GM18861 (cell line): ENCODE measurements around the gene LUC7L3.

Experiments used
- ATAC-seq: cut with Tn5 transposase; IDR thresholded peaks from one replicate; pipeline ENCODE4 v1.9.1; 2021; ENCODE audit not compliant: unreplicated experiment

Gene LUC7L3

DNA sequence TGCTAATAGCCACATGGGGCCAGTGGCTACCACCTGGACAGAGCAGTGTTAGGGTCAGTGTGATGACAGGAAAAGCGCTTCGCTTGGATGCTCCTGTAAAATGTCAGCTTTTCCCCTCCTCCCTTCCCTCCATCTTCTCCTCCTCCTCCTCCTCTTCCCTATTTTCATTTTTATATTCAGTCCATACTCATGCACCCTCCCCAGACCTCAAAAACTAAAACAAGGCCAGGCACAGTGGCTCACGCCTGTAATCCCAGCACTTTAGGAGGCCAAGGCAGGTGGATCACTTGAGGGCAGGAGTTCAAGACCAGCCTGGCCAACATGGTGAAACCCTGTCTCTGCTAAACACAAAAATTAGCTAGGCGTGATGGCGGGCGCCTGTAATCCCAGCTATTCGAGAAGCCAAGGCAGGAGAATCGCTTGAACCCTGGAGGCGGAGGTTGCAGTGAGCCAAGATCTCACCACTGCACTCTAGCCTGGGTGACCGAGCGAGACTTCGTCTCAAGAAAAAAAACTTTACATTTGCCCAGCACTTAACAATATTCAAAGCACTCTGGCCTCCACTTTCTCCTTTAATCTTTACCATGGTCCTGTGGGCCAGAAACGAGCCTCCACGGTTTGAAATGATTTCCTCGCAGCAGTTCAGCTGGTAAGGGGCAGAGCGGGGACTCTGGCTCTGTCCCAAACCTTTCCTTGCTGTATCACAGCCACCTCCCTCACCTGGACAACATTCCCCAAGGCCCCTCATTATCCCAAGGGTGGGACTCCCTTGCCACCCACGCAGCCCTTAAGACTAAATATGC lies 33.5 kb upstream of the LUC7L3 start:
- no peak for ATAC-seq

DNA sequence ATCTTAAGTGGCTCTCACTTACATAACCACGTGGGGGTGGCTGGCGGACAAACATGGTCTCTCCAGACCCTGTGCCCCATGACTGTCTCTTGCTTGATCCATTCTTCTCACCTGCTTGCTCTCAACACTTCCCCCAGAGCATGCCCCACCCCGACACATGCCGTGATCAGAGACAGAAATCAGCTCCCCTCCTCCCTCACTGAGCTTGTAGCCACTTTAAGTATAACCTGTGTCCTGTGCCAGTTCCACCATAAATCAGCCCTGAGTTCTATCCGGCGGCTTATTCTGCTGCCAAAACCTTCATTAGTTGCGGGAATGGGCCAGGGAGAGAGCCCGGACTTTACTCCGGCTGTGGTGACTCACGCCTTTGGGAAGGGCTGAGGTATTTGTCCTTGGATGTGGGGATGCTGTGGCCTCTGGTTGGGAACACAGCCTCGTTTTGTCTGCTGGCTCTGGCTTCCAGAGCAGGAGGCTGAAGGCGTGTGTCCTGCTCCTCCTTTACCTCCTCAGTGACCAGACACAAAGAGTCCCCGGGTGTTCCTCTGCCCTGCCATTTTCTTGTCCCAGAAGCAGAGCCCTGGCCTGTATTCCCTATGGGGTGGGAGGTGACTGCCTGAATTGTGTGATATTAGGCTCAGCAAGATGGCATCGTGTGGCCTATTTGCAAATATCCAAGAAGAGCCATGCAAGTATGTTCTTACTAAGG lies 32.8 kb upstream of the LUC7L3 start:
- ATAC-seq: no peak

DNA sequence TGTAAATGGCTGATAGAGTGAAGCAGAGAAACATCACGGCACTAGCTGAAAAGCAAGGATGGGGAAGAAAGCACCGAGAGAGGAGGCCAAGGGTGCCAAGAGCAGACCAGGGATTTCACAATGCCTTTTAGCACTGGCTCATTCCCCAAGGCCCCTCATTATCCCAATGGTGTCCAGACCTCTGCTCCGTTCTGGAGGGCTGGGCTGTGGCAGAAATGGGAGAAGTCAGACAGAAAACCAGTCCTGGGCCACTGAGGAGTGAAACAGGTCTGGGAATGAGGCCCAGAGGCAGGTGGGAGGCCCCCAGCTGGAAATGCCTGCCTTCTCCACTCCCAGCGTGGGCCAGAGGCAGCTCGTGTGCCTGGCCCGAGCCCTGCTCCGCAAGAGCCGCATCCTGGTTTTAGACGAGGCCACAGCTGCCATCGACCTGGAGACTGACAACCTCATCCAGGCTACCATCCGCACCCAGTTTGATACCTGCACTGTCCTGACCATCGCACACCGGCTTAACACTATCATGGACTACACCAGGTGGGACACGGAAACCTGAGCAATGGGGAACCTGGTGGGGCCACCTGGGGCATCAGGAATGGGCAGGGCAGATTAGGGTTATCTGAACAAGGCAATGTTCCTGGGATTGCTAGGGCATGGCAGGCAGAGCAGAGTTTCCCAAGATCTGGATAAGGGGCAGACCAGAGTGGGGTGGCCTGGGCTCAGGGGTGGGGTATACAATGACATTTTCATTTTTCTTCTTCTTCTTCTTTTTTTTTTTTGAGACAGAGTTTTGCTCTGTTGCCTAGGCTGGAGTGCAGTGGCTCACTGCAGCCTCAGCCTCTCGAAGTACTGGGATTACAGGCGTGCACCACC lies 32.0 kb upstream of the LUC7L3 start:
- no peak for ATAC-seq

DNA sequence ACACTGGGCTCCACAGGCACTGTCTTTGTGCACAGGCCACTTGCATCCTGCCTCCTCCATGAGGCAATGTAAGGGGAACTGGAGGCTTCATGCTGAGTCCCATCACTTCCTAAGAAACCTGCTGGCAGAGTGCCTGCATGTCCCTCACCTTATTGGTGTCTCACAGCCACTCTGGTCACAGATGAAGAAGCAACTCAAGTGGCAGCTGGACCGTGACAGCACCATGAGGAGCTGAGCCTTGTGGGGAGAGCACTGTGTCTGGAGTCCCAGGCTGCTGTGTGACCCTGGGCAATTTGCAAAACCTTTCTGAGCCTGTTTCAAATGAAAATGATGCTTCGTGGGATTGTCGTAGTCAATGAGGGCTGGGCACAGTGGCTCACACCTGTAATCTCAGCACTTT lies 31.2 kb upstream of the LUC7L3 start:
- ATAC-seq: no peak

DNA sequence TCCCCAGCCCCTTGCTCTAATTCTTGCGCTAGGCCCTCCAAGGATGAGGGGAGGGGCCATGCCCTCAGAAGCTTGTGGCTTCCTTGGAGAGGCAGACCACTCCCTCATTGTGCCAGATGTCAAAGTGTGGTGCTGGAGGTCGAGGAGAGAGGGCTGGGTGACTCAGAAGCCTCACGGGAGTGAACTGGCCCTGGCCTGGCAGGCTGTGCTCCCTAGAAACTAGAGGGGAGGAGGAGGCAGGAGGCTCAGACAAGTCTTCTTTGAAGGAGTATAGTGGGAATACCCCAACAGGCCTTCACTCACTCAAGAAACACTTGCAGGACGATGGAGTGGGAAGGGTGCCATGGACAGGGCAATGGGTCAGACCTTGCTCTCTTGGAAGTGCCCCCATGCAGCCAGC lies 30.2 kb upstream of the LUC7L3 start:
- ATAC-seq: no peak

DNA sequence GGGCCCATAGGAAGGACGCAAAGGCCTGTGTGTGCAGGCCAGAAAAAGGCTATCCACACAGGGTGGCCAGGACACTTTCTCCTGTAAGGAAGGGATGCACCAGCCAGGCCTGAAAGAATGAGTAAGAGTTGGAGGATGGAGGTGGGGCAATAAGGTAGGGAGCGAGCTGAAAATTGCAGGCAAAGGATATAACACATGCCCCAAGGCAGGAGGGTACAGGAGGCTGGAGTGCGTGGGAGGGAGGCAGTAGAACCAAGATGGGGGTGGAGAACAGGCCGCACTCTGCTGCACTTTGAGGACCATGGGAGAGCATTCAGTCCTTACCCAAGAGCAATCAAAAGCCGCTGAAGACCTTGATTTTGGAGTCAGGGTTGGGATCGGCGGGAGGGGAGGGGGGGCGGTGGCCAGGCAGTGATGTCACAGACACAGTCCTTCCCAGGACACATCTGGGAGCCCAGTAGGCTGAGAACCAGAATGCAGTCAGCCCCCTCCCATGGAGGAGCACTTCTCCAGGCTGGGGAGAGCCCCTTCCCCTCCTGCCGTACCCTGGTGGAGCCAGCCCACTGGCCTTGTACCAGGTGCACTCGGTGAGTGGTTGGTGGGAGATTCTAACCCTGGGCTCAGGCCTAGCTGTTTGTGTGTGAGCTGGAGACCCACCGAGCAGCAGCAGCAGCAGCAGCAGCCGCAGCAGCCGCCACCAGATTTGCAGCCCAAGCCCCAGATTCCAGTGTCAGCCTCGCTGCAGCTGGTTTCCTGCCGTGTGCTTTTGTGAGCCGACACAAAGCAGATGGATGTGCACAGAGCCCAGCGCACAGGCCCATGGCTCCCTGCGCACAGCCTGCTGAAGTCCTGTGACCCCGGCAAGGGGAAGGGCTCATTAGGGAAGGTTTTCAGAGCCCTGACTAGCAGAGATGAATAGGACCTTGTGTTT lies 29.2 kb upstream of the LUC7L3 start:
- no peak for ATAC-seq

DNA sequence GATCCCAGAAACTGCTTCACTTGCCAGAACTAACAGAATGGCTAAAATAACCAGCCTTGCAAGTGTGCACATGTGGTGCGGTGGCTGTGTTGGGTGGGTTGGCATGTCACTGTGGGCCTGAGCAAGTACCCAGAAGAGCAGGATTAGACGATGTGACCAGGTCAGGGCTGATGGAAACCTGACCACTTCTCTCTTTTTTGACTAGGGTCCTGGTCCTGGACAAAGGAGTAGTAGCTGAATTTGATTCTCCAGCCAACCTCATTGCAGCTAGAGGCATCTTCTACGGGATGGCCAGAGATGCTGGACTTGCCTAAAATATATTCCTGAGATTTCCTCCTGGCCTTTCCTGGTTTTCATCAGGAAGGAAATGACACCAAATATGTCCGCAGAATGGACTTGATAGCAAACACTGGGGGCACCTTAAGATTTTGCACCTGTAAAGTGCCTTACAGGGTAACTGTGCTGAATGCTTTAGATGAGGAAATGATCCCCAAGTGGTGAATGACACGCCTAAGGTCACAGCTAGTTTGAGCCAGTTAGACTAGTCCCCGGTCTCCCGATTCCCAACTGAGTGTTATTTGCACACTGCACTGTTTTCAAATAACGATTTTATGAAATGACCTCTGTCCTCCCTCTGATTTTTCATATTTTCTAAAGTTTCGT lies 28.4 kb upstream of the LUC7L3 start:
- ATAC-seq: no peak

DNA sequence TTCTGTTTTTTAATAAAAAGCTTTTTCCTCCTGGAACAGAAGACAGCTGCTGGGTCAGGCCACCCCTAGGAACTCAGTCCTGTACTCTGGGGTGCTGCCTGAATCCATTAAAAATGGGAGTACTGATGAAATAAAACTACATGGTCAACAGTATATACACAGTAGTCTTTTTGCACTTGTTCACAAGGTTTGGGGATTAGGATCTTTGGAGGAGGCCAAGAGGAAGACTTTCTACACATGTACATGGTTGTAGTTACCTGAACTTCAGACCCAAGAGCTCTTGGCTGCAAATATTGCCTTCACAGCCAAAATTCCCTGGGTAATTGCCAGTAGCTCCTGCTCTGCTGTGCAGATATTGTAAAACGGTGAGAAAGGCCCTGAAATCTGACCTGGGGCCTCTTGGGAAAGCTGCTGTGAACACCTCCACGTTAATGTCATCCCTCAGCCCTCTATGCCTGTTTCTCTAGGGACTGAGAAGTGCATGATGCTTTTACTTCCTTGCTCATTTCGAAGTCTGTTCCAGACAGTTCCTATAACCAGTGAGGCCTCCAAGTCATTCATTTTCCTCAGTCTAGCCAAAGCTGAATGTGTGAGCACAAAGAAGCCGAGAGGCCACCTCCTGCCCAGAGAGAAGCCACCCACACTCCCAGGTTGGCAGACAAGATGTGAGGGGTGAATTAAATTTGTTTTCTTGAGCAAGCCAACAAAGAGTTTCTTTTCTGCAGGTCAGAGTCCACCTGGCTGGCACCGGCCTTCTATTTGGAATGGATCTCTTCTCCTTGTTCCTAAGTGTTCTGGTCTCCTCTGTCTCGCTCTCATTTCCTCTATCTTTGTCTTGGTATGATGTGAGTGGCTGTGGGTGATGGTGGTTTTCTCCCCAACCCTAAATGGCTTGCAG lies 27.6 kb upstream of the LUC7L3 start:
- ATAC-seq: no peak

DNA sequence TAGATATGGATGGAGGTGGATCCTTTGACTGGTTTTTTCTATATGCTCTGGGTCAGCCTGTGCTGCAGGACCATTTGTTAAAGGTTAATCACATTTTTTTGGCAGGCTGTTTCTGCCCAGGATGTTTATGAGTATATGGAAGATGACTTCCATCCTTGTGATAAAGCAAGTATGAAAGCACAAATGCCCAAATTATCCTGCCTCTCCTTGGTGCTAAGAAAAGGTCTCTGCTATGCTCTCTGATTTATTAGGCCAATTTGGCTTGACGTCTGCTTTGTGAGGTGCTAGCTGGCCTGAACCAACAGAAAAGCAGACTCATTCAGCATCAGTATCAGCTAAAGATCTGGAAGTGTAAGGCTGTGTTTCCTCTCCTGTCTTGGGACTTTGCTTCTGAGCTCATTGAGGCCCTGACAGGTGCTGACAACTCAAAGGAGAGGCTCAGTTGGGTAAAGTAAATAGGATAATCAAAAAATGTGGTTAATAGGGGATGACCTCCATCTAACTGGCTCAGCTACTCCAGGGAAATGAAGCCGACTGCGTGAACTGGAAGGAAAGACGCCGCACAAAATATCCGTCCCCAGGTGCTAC lies 26.9 kb upstream of the LUC7L3 start:
- no peak for ATAC-seq

DNA sequence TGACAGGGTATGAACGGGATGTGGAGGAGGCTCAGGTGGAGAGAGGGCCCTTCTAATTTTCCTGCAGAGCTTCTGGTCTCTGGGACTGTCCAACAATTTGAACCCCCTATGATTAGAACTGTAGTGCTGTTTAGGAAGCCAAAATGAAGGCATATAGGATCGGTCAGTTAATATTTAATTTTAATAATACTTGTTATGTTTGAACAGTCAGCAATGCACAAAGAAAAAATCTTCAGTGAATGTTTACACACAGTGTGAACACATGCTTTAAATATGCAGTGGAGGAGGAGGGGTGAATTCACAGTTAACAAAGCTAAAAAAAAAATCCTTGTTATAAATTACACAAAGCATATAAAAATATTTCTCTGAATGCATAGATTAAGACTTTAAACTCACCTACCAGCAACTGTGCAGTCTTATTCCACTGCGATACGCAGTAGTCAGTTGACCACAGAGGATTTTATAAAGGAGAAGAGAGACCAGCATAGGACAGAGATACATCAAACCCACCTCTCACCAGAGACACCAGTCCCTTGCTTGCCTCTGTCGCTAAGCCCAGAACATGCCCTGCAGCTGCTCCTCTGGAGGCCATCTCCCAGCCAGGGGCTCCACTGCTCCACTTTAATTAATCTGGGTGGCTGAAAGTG lies 26.2 kb upstream of the LUC7L3 start:
- no peak for ATAC-seq

DNA sequence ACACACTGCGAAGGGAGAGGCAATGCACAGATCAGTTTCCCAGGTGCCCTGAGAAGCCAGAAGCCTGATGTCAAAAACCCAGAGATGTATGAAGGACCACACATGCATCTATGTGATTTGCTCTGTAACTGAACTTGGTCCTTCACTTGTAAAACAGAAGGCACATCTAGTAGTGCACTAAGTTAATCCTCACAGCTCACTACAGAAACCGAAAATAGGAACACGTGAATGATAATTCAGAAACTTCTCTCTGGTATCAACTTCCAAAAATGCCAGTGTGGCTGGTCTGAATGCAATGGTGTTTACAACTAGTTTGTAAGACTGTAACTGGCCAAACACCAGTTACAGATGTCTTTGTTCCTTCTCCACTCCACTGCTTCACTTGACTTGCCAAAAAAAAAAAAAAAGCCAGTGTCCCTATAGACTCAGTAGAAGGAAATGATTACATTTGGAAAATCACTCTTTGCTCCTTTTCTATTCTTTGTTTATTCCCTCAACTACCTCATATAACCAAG lies 23.0 kb upstream of the LUC7L3 start:
- ATAC-seq: no peak

DNA sequence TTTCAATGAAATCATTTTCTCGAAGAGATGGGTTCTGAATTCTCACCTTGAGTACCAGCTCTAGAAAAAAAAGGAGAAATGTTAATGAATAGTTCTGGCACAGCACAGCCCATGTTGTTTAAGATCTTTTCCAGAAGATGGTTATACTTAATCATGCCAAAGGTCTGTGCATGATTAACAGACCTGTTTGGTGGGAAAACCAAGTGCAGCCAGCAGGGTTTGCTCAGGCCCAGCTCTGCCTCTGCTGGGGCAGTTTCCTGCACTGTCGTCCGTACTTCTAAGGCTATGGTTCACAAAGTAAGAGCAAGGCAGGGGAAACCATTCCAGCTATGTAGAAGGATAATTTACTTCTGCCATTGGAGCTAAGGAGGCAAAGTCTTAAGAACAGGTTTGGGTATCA lies 22.3 kb upstream of the LUC7L3 start:
- no peak for ATAC-seq

DNA sequence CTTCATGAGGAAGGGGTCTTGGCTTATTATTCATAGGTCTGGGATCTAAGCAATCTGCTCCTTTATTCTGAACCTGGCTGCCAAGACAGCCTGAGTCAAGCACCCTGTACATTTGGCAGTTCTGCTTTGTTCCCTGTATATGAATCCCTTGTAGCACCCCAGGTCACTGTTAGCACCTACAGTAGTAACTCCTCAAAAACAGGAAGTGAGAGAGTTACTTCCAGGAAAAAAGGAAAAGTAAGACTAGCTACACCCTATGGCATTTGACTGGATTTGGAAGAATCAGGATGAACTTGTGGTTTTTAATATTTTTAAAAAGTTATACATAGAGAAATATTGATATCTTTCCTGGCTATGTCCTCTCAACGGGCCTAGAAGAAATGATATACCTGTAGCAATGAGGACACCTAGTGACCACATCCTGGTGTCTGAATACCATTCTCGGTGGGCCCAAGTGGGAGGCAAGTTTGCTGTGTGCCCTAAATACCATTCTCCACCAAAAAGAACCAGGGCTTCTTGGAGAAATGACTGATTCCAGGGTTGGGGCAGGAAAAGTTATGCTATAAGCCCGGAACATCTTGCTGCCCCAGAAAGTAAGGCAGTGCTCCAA lies 21.6 kb upstream of the LUC7L3 start:
- ATAC-seq: no peak

DNA sequence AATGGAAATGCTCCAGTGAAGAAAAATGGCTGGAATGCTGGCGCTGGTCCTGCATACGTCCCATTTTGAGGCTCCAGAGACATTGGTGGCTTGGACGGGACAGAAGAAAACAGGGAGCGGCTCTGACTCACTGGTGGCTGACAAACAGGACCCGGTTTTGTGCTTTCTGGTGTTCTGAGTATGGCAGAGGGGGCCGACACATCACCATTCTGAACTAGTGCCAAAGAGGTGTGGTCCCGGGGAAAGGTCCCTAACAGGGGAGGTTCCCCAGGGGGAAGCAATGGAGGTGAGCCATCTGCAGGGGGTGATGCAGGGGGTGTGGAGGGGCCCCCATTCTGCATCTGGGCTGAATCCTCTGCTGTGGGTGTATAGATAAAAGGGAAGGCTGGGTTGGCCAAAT lies 20.0 kb upstream of the LUC7L3 start:
- ATAC-seq: no peak

DNA sequence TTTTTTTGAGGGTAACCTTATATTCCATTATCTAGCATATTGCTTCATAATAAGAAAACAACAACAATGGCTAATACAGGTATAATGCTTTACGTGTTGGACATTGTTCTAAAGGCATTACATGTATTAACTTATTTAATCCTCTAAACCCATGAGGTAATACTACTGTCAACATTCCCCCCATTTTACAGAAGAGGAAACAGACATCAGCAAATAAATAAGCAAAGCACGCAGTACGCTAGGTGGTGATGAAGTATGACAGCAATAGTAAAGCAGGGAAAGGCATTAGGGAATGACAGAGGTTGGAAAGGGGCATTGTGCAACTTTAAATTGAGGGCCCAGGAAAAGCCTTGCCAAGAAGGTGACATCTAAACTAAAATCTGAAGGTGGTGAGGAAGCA lies 16.2 kb upstream of the LUC7L3 start:
- no peak for ATAC-seq

DNA sequence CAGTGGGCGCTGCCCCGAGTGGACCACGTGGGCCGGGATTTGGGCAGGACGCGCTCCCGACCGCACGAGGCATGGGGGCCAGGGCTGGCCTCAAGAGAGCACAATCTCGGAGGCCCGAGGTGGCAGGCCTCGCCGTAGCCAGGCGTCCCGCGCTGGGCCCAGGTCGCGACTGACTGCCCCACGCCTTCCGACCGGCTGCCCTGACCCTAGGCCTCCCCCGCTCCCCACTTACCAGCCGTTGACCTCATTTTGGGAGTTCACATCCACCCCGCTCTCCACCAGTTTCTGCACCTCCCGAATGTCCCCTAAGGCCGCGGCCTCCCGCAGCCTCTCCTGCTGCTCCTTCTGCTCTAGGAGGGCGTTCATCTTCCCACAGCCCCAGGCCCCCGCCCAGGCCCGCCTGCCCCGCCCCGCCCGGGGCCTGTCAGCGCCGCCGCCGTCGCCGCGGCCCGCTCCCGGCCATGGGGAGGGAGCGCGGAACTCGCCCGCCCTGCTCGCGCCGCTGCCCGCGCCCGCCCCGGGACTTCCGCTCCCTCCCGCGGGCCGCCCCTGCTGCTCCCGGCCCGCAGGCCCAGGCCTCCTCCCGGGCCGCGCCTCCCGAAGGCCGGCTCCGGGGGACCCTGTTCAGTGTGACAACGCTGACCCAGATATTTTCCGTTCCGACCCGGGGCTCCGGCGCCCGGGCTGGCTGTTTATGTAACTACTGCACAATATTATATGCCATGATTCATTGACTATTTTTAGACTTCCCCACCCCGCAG lies 11.9 kb upstream of the LUC7L3 start, which contains the start of gene ANKRD40:
TSS of gene ANKRD40 (minus strand) at position 626 of the 761 bp plus-strand sequence. CDS start at position 366, 260 bp downstream.
- peak; percentile 86 for ATAC-seq
